Lung (tissue), 12 donors: ENCODE results near the gene ELFN1. TPM values are rescaled to one million over a fixed set of nuclear protein-coding genes. Genes with fewer than 3 reads are reported as not detected.
A peak's percentile ranks its signal among the peaks of the same experiment; 100 is the strongest.

Experiments used
- ATAC-seq: fragments of 200-7000 bp; cut with Tn5 transposase; one replicate; pipeline ENCODE4 v1.9.1; 2020; ENCODE audit warnings: moderate number of reproducible peaks; ENCODE audit not compliant: insufficient read depth, low FRiP score
- DNase-seq, 3 donors: peaks; one replicate each; pipeline ENCODE4 v3.0.0-alpha.2; 2013 to 2017
- H3K27ac ChIP-seq, 2 donors: one replicate each; pipeline ENCODE4 v1.5.1; 2013; ENCODE audit warnings: mild to moderate bottlenecking in 2 of 2, moderate library complexity in 2 of 2, control low read depth in 1 of 2, inconsistent platforms in 1 of 2, low read depth in 1 of 2, low read length in 1 of 2
- H3K27me3 ChIP-seq, 3 donors: one replicate each; pipeline ENCODE4 v1.5.1; 2013; ENCODE audit warnings: low read length in 2 of 3; ENCODE audit not compliant: control insufficient read depth in 3 of 3, insufficient read depth in 3 of 3
- H3K36me3 ChIP-seq, 4 donors: one replicate each; pipeline ENCODE4 v1.5.1; 2013; ENCODE audit warnings: low read length in 4 of 4, mild to moderate bottlenecking in 1 of 4, moderate library complexity in 1 of 4; ENCODE audit not compliant: control insufficient read depth in 4 of 4, insufficient read depth in 4 of 4
- H3K4me1 ChIP-seq, 5 donors: one replicate each; pipeline ENCODE4 v1.5.1; 2013; ENCODE audit warnings: low read length in 5 of 5, mild to moderate bottlenecking in 2 of 5, moderate library complexity in 1 of 5; ENCODE audit not compliant: control insufficient read depth in 5 of 5, insufficient read depth in 5 of 5
- H3K4me3 ChIP-seq: one replicate; pipeline ENCODE4 v1.5.1; 2013; ENCODE audit warnings: mild to moderate bottlenecking, control low read depth, moderate library complexity
- H3K9ac ChIP-seq, 2 donors: one replicate each; pipeline ENCODE4 v1.5.1; 2013; ENCODE audit warnings: low read length in 2 of 2, control low read depth in 1 of 2; ENCODE audit not compliant: insufficient read depth in 1 of 2
- H3K9me3 ChIP-seq, 4 donors: one replicate each; pipeline ENCODE4 v1.5.1; 2013; ENCODE audit warnings: low read length in 3 of 4, mild to moderate bottlenecking in 1 of 4, moderate library complexity in 1 of 4; ENCODE audit not compliant: control insufficient read depth in 4 of 4, insufficient read depth in 3 of 4
- WGBS, 2 donors: extraction: QIAGEN DNeasy Blood & Tissue Kit; methylation state at CpG; one replicate each; pipeline ENCODE4 v1.1.7; 2013; 5-methylcytosine and 5-hydroxymethylcytosine counted together
- polyA plus RNA-seq, 2 donors: library from polyadenylated mRNA; stranded (reverse); fragments of 200-250 nt; gene quantifications; one replicate each; pipeline ENCODE4 v1.2.1, GENCODE V29; 2013
- total RNA-seq, 2 donors: library from RNA; depleted of rRNA in 1 of 2; stranded (reverse); fragments of >200 nt in 1 of 2; gene quantifications; one replicate each; pipeline ENCODE4 v1.2.1, GENCODE V29; 2014 to 2021
- TF ChIP-seq, protein P1 (sequence below): IDR thresholded peaks from 2 replicates; pipeline ENCODE4 v1.5.1; 2012; ENCODE audit warnings: mild to moderate bottlenecking; ENCODE audit errors: control extremely low read depth, extremely low read depth
- donor health status: control.
- donor health status: control.
- donor health status: Bipolar disorder and iron deficiency.
- donor health status: healthy.
- donor health status: DM: yes; HTN: yes; CAD: no.

The ELFN1 gene
- total and polyA plus RNA-seq, 4 donors: 0.43 to 1.4 (median 1.0) TPM

DNA sequence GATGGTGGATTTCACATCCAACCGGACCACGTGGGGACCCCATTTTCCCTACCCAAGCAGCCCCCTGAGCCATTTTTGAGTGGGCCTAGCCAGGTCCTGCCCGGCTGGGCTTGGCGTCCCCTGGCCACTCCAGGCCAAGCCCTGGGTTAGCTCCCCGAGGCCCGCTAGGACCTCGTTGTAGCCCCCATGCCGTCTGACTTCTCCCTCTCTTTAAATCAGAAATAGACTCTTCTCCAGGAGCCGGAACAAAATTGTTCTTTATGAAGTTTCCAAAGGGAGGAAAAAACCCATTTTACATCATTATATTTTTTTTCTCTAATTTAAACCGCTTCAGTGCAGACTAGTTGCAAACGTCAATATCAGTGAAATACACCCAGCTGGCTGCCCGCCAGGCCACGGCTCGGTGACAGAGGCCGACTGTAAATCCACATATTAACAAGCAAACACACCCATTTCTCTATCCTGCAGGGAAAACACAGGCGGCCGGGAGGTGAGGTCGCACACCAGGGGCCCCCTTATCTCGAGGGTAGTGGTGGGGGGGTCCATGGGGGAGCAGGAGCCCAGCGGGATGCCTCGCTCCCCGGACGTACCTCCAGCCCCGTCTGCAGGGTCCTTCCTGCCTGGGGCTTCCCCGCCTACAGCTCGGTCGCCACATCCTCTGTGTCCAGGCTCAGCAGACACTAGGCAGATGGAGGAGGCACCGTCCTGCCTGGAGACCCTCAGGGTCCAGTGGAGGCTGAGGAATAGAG lies 72.7 kb downstream of the ELFN1 start:
- Histone ChIP-seq H3K9ac (no peak overlapping the region), H3K4me3 (no peak overlapping the region), H3K36me3 (no peaks in the 10 kb centered on the region), H3K9me3 (peaks cover 0 to 2% (median 0%) of the 10 kb centered on the region in 4 donors), H3K27me3 (no peaks in the 10 kb centered on the region), H3K4me1 (peaks cover 0 to 9% (median 0%) of the 10 kb centered on the region in 5 donors), H3K27ac (no peak overlapping the region)
- ATAC-seq (no peak), DNase-seq (peak; percentile 65 to 79 (median 70))
- 18 to 19% methylated on average over 28 of the region's 28 CpGs for WGBS, 2 donors
- TF ChIP-seq, protein P1, sequence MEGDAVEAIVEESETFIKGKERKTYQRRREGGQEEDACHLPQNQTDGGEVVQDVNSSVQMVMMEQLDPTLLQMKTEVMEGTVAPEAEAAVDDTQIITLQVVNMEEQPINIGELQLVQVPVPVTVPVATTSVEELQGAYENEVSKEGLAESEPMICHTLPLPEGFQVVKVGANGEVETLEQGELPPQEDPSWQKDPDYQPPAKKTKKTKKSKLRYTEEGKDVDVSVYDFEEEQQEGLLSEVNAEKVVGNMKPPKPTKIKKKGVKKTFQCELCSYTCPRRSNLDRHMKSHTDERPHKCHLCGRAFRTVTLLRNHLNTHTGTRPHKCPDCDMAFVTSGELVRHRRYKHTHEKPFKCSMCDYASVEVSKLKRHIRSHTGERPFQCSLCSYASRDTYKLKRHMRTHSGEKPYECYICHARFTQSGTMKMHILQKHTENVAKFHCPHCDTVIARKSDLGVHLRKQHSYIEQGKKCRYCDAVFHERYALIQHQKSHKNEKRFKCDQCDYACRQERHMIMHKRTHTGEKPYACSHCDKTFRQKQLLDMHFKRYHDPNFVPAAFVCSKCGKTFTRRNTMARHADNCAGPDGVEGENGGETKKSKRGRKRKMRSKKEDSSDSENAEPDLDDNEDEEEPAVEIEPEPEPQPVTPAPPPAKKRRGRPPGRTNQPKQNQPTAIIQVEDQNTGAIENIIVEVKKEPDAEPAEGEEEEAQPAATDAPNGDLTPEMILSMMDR: no peak

DNA sequence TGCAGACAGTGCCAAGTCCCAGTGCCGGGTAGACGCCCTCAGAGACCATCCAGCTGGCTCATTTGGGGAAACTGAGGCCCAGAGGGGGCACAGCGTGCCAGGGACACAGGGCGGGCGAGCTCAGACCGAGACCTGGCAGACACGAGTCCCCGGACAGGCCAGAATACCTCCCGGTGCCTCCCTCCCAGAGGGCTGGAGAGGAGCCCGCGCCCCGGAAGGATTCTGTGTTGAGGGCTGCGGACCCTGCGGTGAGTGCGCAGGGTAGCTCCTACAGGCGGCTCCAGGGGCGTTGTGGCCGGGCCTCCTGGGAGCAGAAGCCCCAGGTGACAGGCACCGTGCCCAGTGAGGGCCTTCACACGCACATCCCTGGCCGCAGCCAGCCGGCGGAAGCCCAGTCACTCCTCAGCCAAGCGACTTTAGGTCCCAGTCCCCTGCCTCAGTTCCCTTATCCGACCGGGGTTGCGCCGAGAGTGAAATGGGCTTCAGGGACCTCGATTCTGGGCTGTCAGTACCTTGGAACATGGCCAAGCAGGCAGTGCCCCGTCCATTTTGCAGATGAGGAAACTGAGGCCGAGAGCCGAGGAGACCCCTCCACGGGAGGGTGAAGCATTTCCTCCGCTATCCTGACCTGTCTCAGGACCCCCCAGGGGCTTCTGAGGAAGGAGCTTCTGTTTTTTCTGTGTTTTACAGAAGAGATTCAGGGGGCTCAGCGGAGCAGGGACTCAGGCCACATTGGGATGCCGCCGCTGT lies 73.6 kb downstream of the ELFN1 start:
- ATAC-seq: no peak
- H3K27me3 ChIP-seq: no peaks in the 10 kb centered on the region
- 90 to 93% methylated on average over 32 to 37 of the region's 37 CpGs for WGBS, 2 donors
- TF ChIP-seq, protein P1: no peak
- no peak overlapping the region for H3K27ac ChIP-seq
- peaks cover 0 to 2% (median 0%) of the 10 kb centered on the region in 4 donors for H3K9me3 ChIP-seq
- no peak overlapping the region for H3K4me3 ChIP-seq
- no peaks in the 10 kb centered on the region for H3K36me3 ChIP-seq
- peaks cover 0 to 9% (median 0%) of the 10 kb centered on the region in 5 donors for H3K4me1 ChIP-seq
- no peak for DNase-seq
- no peak overlapping the region for H3K9ac ChIP-seq

DNA sequence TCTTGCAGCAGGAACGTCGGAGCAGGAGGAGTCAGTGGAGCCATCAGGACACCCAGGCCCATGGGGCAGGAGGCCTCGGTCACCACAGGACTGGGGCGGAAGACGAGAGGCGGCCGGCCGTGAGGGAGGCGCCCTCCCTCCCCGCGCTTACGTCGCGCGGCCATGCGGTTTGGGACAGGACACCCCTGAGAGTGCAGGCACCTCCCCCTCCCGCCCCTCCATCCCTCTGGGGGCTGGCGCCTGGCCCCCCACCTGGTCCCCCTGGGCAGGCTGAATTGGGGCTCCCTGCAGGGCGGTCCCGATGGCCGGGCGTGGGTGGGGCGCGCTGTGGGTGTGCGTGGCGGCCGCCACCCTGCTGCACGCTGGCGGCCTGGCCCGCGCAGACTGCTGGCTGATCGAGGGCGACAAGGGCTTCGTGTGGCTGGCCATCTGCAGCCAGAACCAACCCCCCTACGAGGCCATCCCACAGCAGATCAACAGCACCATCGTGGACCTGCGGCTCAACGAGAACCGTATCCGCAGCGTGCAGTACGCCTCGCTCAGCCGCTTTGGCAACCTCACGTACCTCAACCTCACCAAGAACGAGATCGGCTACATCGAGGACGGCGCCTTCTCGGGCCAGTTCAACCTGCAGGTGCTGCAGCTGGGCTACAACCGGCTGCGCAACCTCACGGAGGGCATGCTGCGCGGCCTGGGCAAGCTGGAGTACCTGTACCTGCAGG lies 74.4 kb downstream of the ELFN1 start:
- WGBS, 2 donors: 95 to 97% methylated on average over 55 to 56 of the region's 56 CpGs
- no peak overlapping the region for H3K9ac ChIP-seq
- H3K27me3 ChIP-seq: no peaks in the 10 kb centered on the region
- ATAC-seq: no peak
- DNase-seq: no peak
- H3K36me3 ChIP-seq: no peaks in the 10 kb centered on the region
- H3K4me3 ChIP-seq: no peak overlapping the region
- peaks cover 0 to 2% (median 0%) of the 10 kb centered on the region in 4 donors for H3K9me3 ChIP-seq
- TF ChIP-seq, protein P1: no peak
- H3K4me1 ChIP-seq: peaks cover 0 to 10% (median 5%) of the 10 kb centered on the region in 5 donors
- H3K27ac ChIP-seq: no peak overlapping the region
